Measurements from ENCODE around the gene SKP1.

GRCh38 chr5:134203630-134204029, 26.9 kb upstream of the SKP1 start:
- TF ChIP-seq EZH2 (IDR thresholded peaks at IDR 0.05; ENCODE audit: low read length, unreplicated experiment), result no peak
- TF ChIP-seq, protein P1, sequence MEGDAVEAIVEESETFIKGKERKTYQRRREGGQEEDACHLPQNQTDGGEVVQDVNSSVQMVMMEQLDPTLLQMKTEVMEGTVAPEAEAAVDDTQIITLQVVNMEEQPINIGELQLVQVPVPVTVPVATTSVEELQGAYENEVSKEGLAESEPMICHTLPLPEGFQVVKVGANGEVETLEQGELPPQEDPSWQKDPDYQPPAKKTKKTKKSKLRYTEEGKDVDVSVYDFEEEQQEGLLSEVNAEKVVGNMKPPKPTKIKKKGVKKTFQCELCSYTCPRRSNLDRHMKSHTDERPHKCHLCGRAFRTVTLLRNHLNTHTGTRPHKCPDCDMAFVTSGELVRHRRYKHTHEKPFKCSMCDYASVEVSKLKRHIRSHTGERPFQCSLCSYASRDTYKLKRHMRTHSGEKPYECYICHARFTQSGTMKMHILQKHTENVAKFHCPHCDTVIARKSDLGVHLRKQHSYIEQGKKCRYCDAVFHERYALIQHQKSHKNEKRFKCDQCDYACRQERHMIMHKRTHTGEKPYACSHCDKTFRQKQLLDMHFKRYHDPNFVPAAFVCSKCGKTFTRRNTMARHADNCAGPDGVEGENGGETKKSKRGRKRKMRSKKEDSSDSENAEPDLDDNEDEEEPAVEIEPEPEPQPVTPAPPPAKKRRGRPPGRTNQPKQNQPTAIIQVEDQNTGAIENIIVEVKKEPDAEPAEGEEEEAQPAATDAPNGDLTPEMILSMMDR (conservative IDR thresholded peaks at IDR 0.05; ENCODE audit: low read depth, low read length), result no peak

Measured in PC-3 (cell line).